ENCODE data around the gene ITGB2. TPM values are rescaled to one million over a fixed set of nuclear protein-coding genes. Genes with fewer than 3 reads are reported as not detected.

The ITGB2 gene
- total RNA-seq, 1 experiment from 2014 or later, result 1.5 TPM

- DNase-seq (ENCODE audit: low read depth, low spot score) (no peak), ATAC-seq (no peak)
- Histone ChIP-seq H2AFZ (ENCODE audit: low read depth, low read length, poor library complexity, severe bottlenecking) (no peak overlapping the region), H3K36me3 (ENCODE audit: control insufficient read depth in 1 of 2, insufficient read depth in 2 of 2, low read length in 2 of 2) (peaks cover 28 to 32% of the 10 kb centered on the region in 2 experiments), H3K9ac (ENCODE audit: low read length) (no peak overlapping the region), H3K9me2 (ENCODE audit: insufficient read depth) (no peaks in the 10 kb centered on the region), H3K79me2 (ENCODE audit: insufficient read depth, low read length) (peaks cover 60% of the 10 kb centered on the region), H4K20me1 (ENCODE audit: insufficient read depth) (no peaks in the 10 kb centered on the region), H3K27me3 (ENCODE audit: insufficient read depth, low read length) (no peaks in the 10 kb centered on the region), H3K4me3 (replicated peaks in 1 of 2; ENCODE audit: low read depth in 1 of 2, low read length in 2 of 2) (no peak overlapping the region), H3K4me1 (ENCODE audit: control insufficient read depth in 1 of 2, insufficient read depth in 2 of 2, low read length in 2 of 2) (no peaks in the 10 kb centered on the region; a peak in 1 of 4 replicates), H3K9me3 (ENCODE audit: control insufficient read depth in 1 of 2, insufficient read depth in 1 of 2, low read depth in 1 of 2, low read length in 2 of 2) (no peaks in the 10 kb centered on the region), H3K27ac (ENCODE audit: low read depth, low read length) (no peak overlapping the region), H3K4me2 (ENCODE audit: low read length) (no peak overlapping the region)
- BruUV-seq (replicated peaks), result no TSS peak
- intact Hi-C loops (cut with micrococcal nuclease), result no loop called here
- ChIA-PET RAD21 (ENCODE audit: low non-redundant PET in 1 of 2, low total read pairs in 2 of 2, uncharacterized antibody in 2 of 2, unreplicated experiment in 2 of 2) (no interaction called here), CTCF (no interaction called here), POLR2A (no interaction called here)
- TF ChIP-seq RAD21 (IDR thresholded peaks at IDR 0.05; ENCODE audit: low read depth) (no peak), JUND (IDR thresholded peaks at IDR 0.05) (no peak), TCF7L2 (IDR thresholded peaks at IDR 0.05; ENCODE audit: borderline replicate concordance, extremely low read depth, insufficient read depth, insufficient read length) (no peak), POLR2A (IDR thresholded peaks at IDR 0.05; ENCODE audit: borderline replicate concordance, extremely low read depth, insufficient read depth, insufficient read length) (no peak), ZNF274 (IDR thresholded peaks at IDR 0.05; ENCODE audit: low read depth, low read length) (no peak), ZFX (IDR thresholded peaks at IDR 0.05) (no peak), EZH2phosphoT487 (IDR thresholded peaks at IDR 0.05; ENCODE audit: borderline replicate concordance) (no peak), EZH2 (IDR thresholded peaks at IDR 0.05) (no peak), ELF1 (IDR thresholded peaks at IDR 0.05; ENCODE audit: borderline replicate concordance, low read depth) (no peak), REST (IDR thresholded peaks at IDR 0.05; ENCODE audit: low read depth) (no peak)
- TF ChIP-seq, protein P1, sequence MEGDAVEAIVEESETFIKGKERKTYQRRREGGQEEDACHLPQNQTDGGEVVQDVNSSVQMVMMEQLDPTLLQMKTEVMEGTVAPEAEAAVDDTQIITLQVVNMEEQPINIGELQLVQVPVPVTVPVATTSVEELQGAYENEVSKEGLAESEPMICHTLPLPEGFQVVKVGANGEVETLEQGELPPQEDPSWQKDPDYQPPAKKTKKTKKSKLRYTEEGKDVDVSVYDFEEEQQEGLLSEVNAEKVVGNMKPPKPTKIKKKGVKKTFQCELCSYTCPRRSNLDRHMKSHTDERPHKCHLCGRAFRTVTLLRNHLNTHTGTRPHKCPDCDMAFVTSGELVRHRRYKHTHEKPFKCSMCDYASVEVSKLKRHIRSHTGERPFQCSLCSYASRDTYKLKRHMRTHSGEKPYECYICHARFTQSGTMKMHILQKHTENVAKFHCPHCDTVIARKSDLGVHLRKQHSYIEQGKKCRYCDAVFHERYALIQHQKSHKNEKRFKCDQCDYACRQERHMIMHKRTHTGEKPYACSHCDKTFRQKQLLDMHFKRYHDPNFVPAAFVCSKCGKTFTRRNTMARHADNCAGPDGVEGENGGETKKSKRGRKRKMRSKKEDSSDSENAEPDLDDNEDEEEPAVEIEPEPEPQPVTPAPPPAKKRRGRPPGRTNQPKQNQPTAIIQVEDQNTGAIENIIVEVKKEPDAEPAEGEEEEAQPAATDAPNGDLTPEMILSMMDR (IDR thresholded peaks at IDR 0.05 in 2 of 3, conservative IDR thresholded peaks at IDR 0.05 in 1 of 3; ENCODE audit: borderline replicate concordance in 1 of 3, insufficient read depth in 1 of 3, low read depth in 2 of 3, low read length in 2 of 3), result no peak
These were observed 61.9 kb downstream of the ITGB2 start for GRCh38 chr21:44858791-44859190.
